Breast epithelium (tissue), 4 donors: ENCODE measurements around the gene TRAM2. TPM values are rescaled to one million over a fixed set of nuclear protein-coding genes. Genes with fewer than 3 reads are reported as not detected.

Source experiments
- DNase-seq, 2 donors: peaks; one replicate each; pipeline ENCODE4 v3.0.0-alpha.2; 2019; ENCODE audit warnings: low spot score in 2 of 2
- H3K27ac ChIP-seq, 2 donors: fragments of 200-600 bp; sonication (generic) in 1 of 2; one replicate each; pipeline ENCODE4 v1.5.1; 2016 to 2019; ENCODE audit warnings: mild to moderate bottlenecking in 1 of 2
- H3K27me3 ChIP-seq, 2 donors: fragments of 200-600 bp; sonication (generic) in 1 of 2; one replicate each; pipeline versions ENCODE4 v1.5.1 to v1.6.0; 2017 to 2019; ENCODE audit warnings: control low read depth in 1 of 2, mild to moderate bottlenecking in 1 of 2
- H3K36me3 ChIP-seq: fragments of 200-600 bp; one replicate; pipeline ENCODE4 v1.5.1; 2019
- H3K4me1 ChIP-seq, 2 donors: fragments of 200-600 bp; sonication (generic); one replicate each; pipeline ENCODE4 v1.5.1; 2016 to 2019; ENCODE audit warnings: control low read depth in 1 of 2
- H3K4me3 ChIP-seq, 3 donors: fragments of 200-600 bp; sonication (generic); 1 replicate in 2 of 3; 2 replicates in 1 of 3; pipeline ENCODE4 v1.5.1; 2016 to 2019; ENCODE audit warnings: mild to moderate bottlenecking in 3 of 3, moderate library complexity in 2 of 3
- H3K9me3 ChIP-seq, 2 donors: fragments of 200-600 bp; sonication (generic) in 1 of 2; one replicate each; pipeline ENCODE4 v1.5.1; 2016 to 2019; ENCODE audit warnings: control low read depth in 1 of 2
- CTCF ChIP-seq, 3 donors: fragments of 450-650 bp; IDR thresholded peaks; one replicate each; pipeline ENCODE4 v1.5.1; 2016 to 2017; ENCODE audit warnings: antibody characterized with exemption in 3 of 3, mild to moderate bottlenecking in 3 of 3, moderate library complexity in 3 of 3
- POLR2A ChIP-seq: fragments of 450-650 bp; IDR thresholded peaks from one replicate; pipeline ENCODE4 v1.6.1; 2016; ENCODE audit warnings: antibody characterized with exemption, mild to moderate bottlenecking, moderate library complexity
- POLR2AphosphoS5 ChIP-seq, 3 donors: sonication (generic); formaldehyde crosslinking; IDR thresholded peaks; one replicate each; pipeline ENCODE4 v1.6.1; 2017; ENCODE audit warnings: antibody characterized with exemption in 3 of 3
- intact Hi-C: fragments of 100-400 bp; cut with DNase I; formaldehyde crosslinking; loops from one replicate; pipeline ENCODE4 v1.15.1; 2023; ENCODE audit warnings: low total_unique reads
- total RNA-seq, 3 donors: library from RNA; depleted of rRNA; stranded (reverse); fragments of >200 nt; gene quantifications; one replicate each; pipeline ENCODE4 v1.1.0, GENCODE V29; 2016

TRAM2 gene
- total RNA-seq, 3 donors from 2014 or later: 11.9 to 33.0 (median 24.3) TPM

GRCh38 chr6:52571099-52571755 lies 5.6 kb downstream of the TRAM2 start:
- intact Hi-C loops: loop anchor here (10.0 kb wide), 1 partner anchor 66 kb away; no protein-coding TSS in a partner anchor

GRCh38 chr6:52570291-52570700 lies 6.6 kb downstream of the TRAM2 start:
- peaks cover 6 to 7% of the 10 kb centered on the region in 2 donors for H3K4me1 ChIP-seq
- intact Hi-C loops: loop anchor here (10.0 kb wide), 1 partner anchor 65 kb away; no protein-coding TSS in a partner anchor
- peak overlapping the region in 1 of 3 donors; percentile 18 for H3K4me3 ChIP-seq
- peak overlapping the region; percentile 61 to 99 for H3K27ac ChIP-seq
- H3K36me3 ChIP-seq: no peaks in the 10 kb centered on the region
- no peak for DNase-seq
- H3K9me3 ChIP-seq: no peaks in the 10 kb centered on the region
- no peaks in the 10 kb centered on the region for H3K27me3 ChIP-seq
- TF ChIP-seq POLR2A (no peak), CTCF (IDR thresholded peaks at IDR 0.05) (no peak), POLR2AphosphoS5 (IDR thresholded peaks at IDR 0.05) (no peak)

More at GRCh38 chr6:52571099-52571755, 5.6 kb downstream of the TRAM2 start:
- Histone ChIP-seq H3K9me3 (no peaks in the 10 kb centered on the region), H3K27ac (peak overlapping the region; percentile 61 to 99), H3K36me3 (no peaks in the 10 kb centered on the region), H3K4me1 (peaks cover 6 to 7% of the 10 kb centered on the region in 2 donors), H3K27me3 (no peaks in the 10 kb centered on the region), H3K4me3 (peak overlapping the region in 1 of 3 donors; percentile 18)
- no peak for DNase-seq
- no peak for TF ChIP-seq CTCF (IDR thresholded peaks at IDR 0.05)
- TF ChIP-seq POLR2A: no peak
- TF ChIP-seq POLR2AphosphoS5 (IDR thresholded peaks at IDR 0.05): no peak

GRCh38 chr6:52568320-52568719 lies 8.5 kb downstream of the TRAM2 start:
- TF ChIP-seq CTCF (IDR thresholded peaks at IDR 0.05): no peak
- TF ChIP-seq POLR2A: no peak
- TF ChIP-seq POLR2AphosphoS5 (IDR thresholded peaks at IDR 0.05): no peak
- Histone ChIP-seq H3K36me3 (no peaks in the 10 kb centered on the region), H3K4me3 (no peak overlapping the region), H3K9me3 (no peaks in the 10 kb centered on the region), H3K27me3 (no peaks in the 10 kb centered on the region), H3K4me1 (peaks cover 0 to 7% of the 10 kb centered on the region in 2 donors), H3K27ac (peak overlapping the region; percentile 54 to 90)
- DNase-seq: no peak
- intact Hi-C loops: no loop called here

- TF ChIP-seq POLR2AphosphoS5 (IDR thresholded peaks at IDR 0.05): peak in 2 of 3 donors; percentile 19 to 60
- TF ChIP-seq POLR2A: no peak
- TF ChIP-seq CTCF (IDR thresholded peaks at IDR 0.05): no peak
- DNase-seq: no peak
- Histone ChIP-seq H3K9me3 (no peaks in the 10 kb centered on the region), H3K27ac (peak overlapping the region; percentile 54 to 90), H3K4me1 (peaks cover 0 to 5% of the 10 kb centered on the region in 2 donors), H3K4me3 (no peak overlapping the region), H3K36me3 (no peaks in the 10 kb centered on the region), H3K27me3 (no peaks in the 10 kb centered on the region)
- intact Hi-C loops: no loop called here
Measured at GRCh38 chr6:52566853-52567279, 10.0 kb downstream of the TRAM2 start.

- H3K27me3 ChIP-seq: no peaks in the 10 kb centered on the region
- H3K36me3 ChIP-seq: no peaks in the 10 kb centered on the region
- H3K9me3 ChIP-seq: no peaks in the 10 kb centered on the region
- H3K4me3 ChIP-seq: no peak overlapping the region
- peak overlapping the region; percentile 54 to 90 for H3K27ac ChIP-seq
- intact Hi-C loops: no loop called here
- no peak for DNase-seq
- H3K4me1 ChIP-seq: peaks cover 0 to 5% of the 10 kb centered on the region in 2 donors
- TF ChIP-seq POLR2A (no peak), CTCF (IDR thresholded peaks at IDR 0.05) (no peak), POLR2AphosphoS5 (IDR thresholded peaks at IDR 0.05) (no peak)
Measured at GRCh38 chr6:52566201-52566600, 10.7 kb downstream of the TRAM2 start.
